ES-I3 (cell line): ENCODE measurements around the gene XPO1.

Experiments
- H3K36me3 ChIP-seq: 2 replicates; pipeline ENCODE4 v1.6.1; 2013; ENCODE audit warnings: mild to moderate bottlenecking, low read length, control low read depth, moderate library complexity; ENCODE audit not compliant: insufficient read depth
- H3K4me1 ChIP-seq: 2 replicates; pipeline ENCODE4 v1.6.1; 2013; ENCODE audit warnings: mild to moderate bottlenecking, control low read depth, low read length; ENCODE audit not compliant: insufficient read depth
- H3K9ac ChIP-seq: 2 replicates; pipeline ENCODE4 v1.6.1; 2013; ENCODE audit warnings: low read depth, mild to moderate bottlenecking, low read length, moderate library complexity
- H3K9me3 ChIP-seq: 2 replicates; pipeline ENCODE4 v1.6.1; 2013; ENCODE audit warnings: mild to moderate bottlenecking, low read length, moderate library complexity; ENCODE audit not compliant: control insufficient read depth, insufficient read depth

XPO1 gene

DNA sequence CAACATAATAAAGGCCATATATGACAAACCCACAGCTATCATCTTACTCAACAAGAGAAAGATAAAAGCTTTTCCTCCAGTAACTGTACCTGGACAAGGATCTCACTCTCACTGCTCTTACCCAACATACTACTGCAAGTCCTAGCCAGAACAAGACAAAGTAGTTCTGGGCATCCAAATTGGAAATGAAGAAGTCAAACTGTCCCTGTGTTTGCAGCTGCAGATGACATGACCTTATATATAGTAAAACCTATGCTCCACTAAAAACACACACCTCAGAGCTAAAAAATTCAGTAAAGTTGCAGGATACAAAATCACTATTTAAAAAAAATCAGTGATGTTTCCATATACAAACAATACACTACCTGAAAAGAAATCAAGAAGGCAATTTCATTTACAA, 99.5 kb downstream of the XPO1 start:
- H3K36me3 ChIP-seq = no peaks in the 10 kb centered on the region
- no peaks in the 10 kb centered on the region; the same call in 1 of the 2 replicates for H3K4me1 ChIP-seq
- no peaks in the 10 kb centered on the region for H3K9me3 ChIP-seq
- H3K9ac ChIP-seq = no peak overlapping the region

- H3K4me1 ChIP-seq = no peaks in the 10 kb centered on the region; the same call in 1 of the 2 replicates
These were observed 101.0 kb downstream of the XPO1 start for GRCh38 chr2:61437170-61437569.

DNA sequence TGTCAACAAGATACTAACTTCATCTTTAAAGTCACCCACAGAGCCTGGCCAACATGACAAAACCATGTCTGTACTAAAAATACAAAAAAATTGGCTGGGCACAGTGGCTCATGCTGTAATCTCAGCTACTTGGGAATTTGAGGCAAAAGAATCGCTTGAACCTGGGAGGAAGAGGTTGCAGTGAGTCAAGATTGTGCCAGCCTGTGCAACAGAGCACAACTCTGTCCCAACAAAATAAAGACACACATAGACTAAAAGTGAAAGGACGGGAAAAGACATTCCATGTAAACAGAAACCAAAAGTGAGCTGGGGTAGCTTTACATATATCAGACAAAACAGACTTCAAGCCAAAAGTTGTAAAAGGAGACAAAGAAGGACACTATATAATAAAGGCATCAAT, 102.1 kb downstream of the XPO1 start:
- Histone ChIP-seq H3K36me3 (no peaks in the 10 kb centered on the region), H3K9me3 (no peaks in the 10 kb centered on the region), H3K4me1 (no peaks in the 10 kb centered on the region; the same call in 1 of the 2 replicates), H3K9ac (no peak overlapping the region)

More at GRCh38 chr2:61437170-61437569, 101.0 kb downstream of the XPO1 start:
- H3K9ac ChIP-seq = no peak overlapping the region
- no peaks in the 10 kb centered on the region for H3K36me3 ChIP-seq
- H3K9me3 ChIP-seq = no peaks in the 10 kb centered on the region

- Histone ChIP-seq H3K9me3 (no peaks in the 10 kb centered on the region), H3K9ac (no peak overlapping the region), H3K36me3 (no peaks in the 10 kb centered on the region), H3K4me1 (no peaks in the 10 kb centered on the region; the same call in 1 of the 2 replicates)
These were observed 102.9 kb downstream of the XPO1 start for GRCh38 chr2:61435291-61435690.

DNA sequence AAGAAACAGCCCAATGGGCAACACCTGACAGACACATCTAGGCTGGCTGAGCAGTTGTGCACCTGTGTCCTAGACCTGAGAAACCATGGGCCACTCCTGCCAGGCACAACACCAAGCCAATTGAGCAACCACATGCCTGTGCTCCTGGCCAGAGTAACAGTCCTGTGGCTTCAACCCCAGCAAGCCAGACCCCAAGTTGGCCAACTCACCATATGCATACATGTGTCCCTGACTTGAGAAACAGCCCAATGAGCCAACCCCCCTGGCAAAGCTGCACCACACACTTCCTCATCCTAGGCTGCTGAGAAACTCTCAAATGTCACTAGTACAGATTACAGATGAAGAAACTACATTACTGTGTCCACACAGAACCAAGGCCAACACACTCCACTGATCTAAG, 103.8 kb downstream of the XPO1 start:
- no peaks in the 10 kb centered on the region; the same call in 1 of the 2 replicates for H3K4me1 ChIP-seq
- no peak overlapping the region for H3K9ac ChIP-seq
- H3K36me3 ChIP-seq = no peaks in the 10 kb centered on the region
- H3K9me3 ChIP-seq = no peaks in the 10 kb centered on the region

GRCh38 chr2:61433606-61434005, 104.5 kb downstream of the XPO1 start:
- no peaks in the 10 kb centered on the region for H3K9me3 ChIP-seq
- no peaks in the 10 kb centered on the region for H3K36me3 ChIP-seq
- no peak overlapping the region for H3K9ac ChIP-seq
- H3K4me1 ChIP-seq = no peaks in the 10 kb centered on the region; the same call in 1 of the 2 replicates

- H3K9me3 ChIP-seq = no peaks in the 10 kb centered on the region
- no peaks in the 10 kb centered on the region for H3K36me3 ChIP-seq
- H3K4me1 ChIP-seq = no peaks in the 10 kb centered on the region; the same call in 1 of the 2 replicates
- no peak overlapping the region for H3K9ac ChIP-seq
These were observed 105.2 kb downstream of the XPO1 start for GRCh38 chr2:61432990-61433389.

DNA sequence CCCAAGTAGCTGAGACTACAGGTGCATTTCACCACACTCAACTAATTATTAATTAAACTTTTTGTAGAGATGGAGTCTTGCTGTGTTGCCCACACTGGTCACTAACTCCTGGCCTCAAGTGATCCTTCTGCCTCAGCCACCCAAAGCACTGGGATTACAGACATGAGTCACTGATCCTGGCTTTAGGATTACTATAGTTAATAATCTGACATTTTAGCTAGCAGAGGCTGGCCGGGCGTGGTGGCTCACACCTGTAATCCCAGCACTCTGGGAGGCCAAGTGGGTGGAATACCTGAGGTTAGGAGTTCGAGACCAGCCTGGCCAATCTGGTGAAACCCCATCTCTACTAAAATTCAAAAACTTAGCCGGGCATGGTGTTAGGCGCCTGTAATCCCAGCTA, 106.8 kb downstream of the XPO1 start:
- no peak overlapping the region for H3K9ac ChIP-seq
- H3K4me1 ChIP-seq = no peaks in the 10 kb centered on the region; the same call in 1 of the 2 replicates
- H3K9me3 ChIP-seq = no peaks in the 10 kb centered on the region
- H3K36me3 ChIP-seq = no peaks in the 10 kb centered on the region
